A673 (cell line): ENCODE measurements around the gene B3GALT6. TPM values are rescaled to one million over a fixed set of nuclear protein-coding genes. Genes with fewer than 3 reads are reported as not detected.

ENCODE experiments used
- BruUV-seq: library from RNA; stranded (reverse); fragments of 400-500 nt; replicated peaks from 2 replicates; lab custom pipeline; 2021; lab: Mats Ljungman, UMichigan
- CTCF ChIA-PET: fragments of 300-600 bp; sonication (Branson Sonifier 250); formaldehyde crosslinking; loops from one replicate; lab custom pipeline; 2022; ENCODE audit warnings: antibody characterized with exemption; lab: Charles Lee
- POLR2A ChIA-PET: fragments of 300-600 bp; sonication (Branson Sonifier 250); formaldehyde crosslinking; loops from one replicate; lab custom pipeline; 2022; ENCODE audit warnings: antibody characterized with exemption; ENCODE audit not compliant: low non-redundant PET; lab: Charles Lee
- DNase-seq: peaks from one replicate; pipeline ENCODE4 v3.0.0-alpha.2; 2015; ENCODE audit warnings: low spot score
- H3K27ac ChIP-seq: fragments of 200-600 bp; sonication (generic); 2 replicates; pipeline ENCODE4 v1.5.1; 2016; ENCODE audit warnings: mixed run types, low read depth, mild to moderate bottlenecking, mixed read lengths, antibody characterized with exemption, low read length; ENCODE audit not compliant: poor library complexity, severe bottlenecking
- H3K27me3 ChIP-seq: fragments of 200-600 bp; sonication (generic); replicated peaks from 2 replicates; pipeline ENCODE4 v1.6.1; 2017; ENCODE audit warnings: mixed run types, low read depth, mild to moderate bottlenecking, mixed read lengths, antibody characterized with exemption, low read length; ENCODE audit not compliant: insufficient read depth, poor library complexity
- H3K36me3 ChIP-seq: fragments of 200-600 bp; sonication (generic); 2 replicates; pipeline ENCODE4 v1.6.1; 2016; ENCODE audit warnings: mixed run types, mild to moderate bottlenecking, mixed read lengths, antibody characterized with exemption, low read length; ENCODE audit not compliant: insufficient read depth, poor library complexity, severe bottlenecking
- H3K4me1 ChIP-seq: fragments of 200-600 bp; sonication (generic); 2 replicates; pipeline ENCODE4 v1.6.1; 2017; ENCODE audit warnings: mixed run types, mild to moderate bottlenecking, mixed read lengths, antibody characterized with exemption, low read length; ENCODE audit not compliant: insufficient read depth, poor library complexity, severe bottlenecking
- H3K4me3 ChIP-seq: fragments of 200-600 bp; sonication (generic); 2 replicates; pipeline ENCODE4 v1.5.1; 2016; ENCODE audit warnings: low read depth, mixed run types, mild to moderate bottlenecking, mixed read lengths, low read length; ENCODE audit not compliant: poor library complexity, severe bottlenecking
- H3K9me3 ChIP-seq: fragments of 200-600 bp; sonication (generic); 2 replicates; pipeline ENCODE4 v1.6.1; 2016; ENCODE audit warnings: mixed run types, low read depth, mild to moderate bottlenecking, mixed read lengths, antibody characterized with exemption, low read length; ENCODE audit not compliant: poor library complexity, severe bottlenecking
- CTCF ChIP-seq: fragments of 300-800, 200-600 bp; sonication (generic); conservative IDR thresholded peaks from 2 replicates; pipeline ENCODE4 v1.5.1; 2017; ENCODE audit warnings: low read depth, mild to moderate bottlenecking, antibody characterized with exemption, low read length, moderate library complexity, mixed read lengths
- EZH2 ChIP-seq: fragments of 200-600 bp; sonication (generic); IDR thresholded peaks from 2 replicates; pipeline ENCODE4 v1.6.1; 2017; ENCODE audit warnings: borderline replicate concordance, low read depth, mild to moderate bottlenecking, mixed read lengths, antibody characterized with exemption, low read length; ENCODE audit not compliant: poor library complexity, severe bottlenecking
- intact Hi-C: fragments of 100-400 bp; cut with micrococcal nuclease; formaldehyde crosslinking; loops from one replicate; pipeline ENCODE4 v1.10.0; 2022; ENCODE audit not compliant: unreplicated experiment
- total RNA-seq: library from RNA; stranded (reverse); gene quantifications from 2 replicates; pipeline ENCODE4 v1.2.3, GENCODE V29; 2021

The B3GALT6 gene
- total RNA-seq, 1 experiment from 2014 or later: 41.8 TPM

- no TSS peak for BruUV-seq
- no peak for DNase-seq
- Histone ChIP-seq H3K36me3 (peaks cover 31% of the 10 kb centered on the region), H3K9me3 (no peaks in the 10 kb centered on the region), H3K4me1 (peaks cover 10% of the 10 kb centered on the region), H3K27me3 (no peaks in the 10 kb centered on the region), H3K4me3 (no peak overlapping the region), H3K27ac (no peak overlapping the region)
- intact Hi-C loops: no loop called here
- TF ChIP-seq CTCF (no peak), EZH2 (no peak)
- CTCF ChIA-PET: no interaction called here
- POLR2A ChIA-PET: no interaction called here
Observed at GRCh38 chr1:1221887-1222574, 10.0 kb upstream of the B3GALT6 start.

- CTCF ChIA-PET: no interaction called here
- intact Hi-C loops: no loop called here
- no TSS peak for BruUV-seq
Observed at GRCh38 chr1:1222575-1223225, 9.3 kb upstream of the B3GALT6 start.

GRCh38 chr1:1223321-1223720 lies 8.7 kb upstream of the B3GALT6 start:
- Histone ChIP-seq H3K27ac (no peak overlapping the region), H3K4me1 (peaks cover under 1% of the 10 kb centered on the region), H3K27me3 (no peaks in the 10 kb centered on the region), H3K36me3 (peaks cover 36% of the 10 kb centered on the region), H3K4me3 (no peak overlapping the region), H3K9me3 (no peaks in the 10 kb centered on the region)
- ChIA-PET POLR2A (no interaction called here), CTCF (no interaction called here)
- intact Hi-C loops: no loop called here
- TF ChIP-seq CTCF (no peak), EZH2 (no peak)
- BruUV-seq: no TSS peak
- DNase-seq: no peak

More at GRCh38 chr1:1222575-1223225, 9.3 kb upstream of the B3GALT6 start:
- Histone ChIP-seq H3K9me3 (no peaks in the 10 kb centered on the region), H3K27me3 (no peaks in the 10 kb centered on the region), H3K4me1 (peaks cover 6% of the 10 kb centered on the region), H3K4me3 (no peak overlapping the region), H3K27ac (no peak overlapping the region), H3K36me3 (peaks cover 32% of the 10 kb centered on the region)
- no peak for DNase-seq
- POLR2A ChIA-PET: no interaction called here
- TF ChIP-seq CTCF (no peak), EZH2 (no peak)
